Panc1 (cell line): Measurements from ENCODE around the gene SMIM8. TPM values are rescaled to one million over a fixed set of nuclear protein-coding genes. Genes with fewer than 3 reads are reported as not detected.

Experiments used
- ATAC-seq: fragments of 200-7000 bp; cut with Tn5 transposase; 2 replicates; pipeline ENCODE4 v1.9.1; 2020; ENCODE audit warnings: mild to moderate bottlenecking, moderate library complexity
- BruUV-seq: library from RNA; stranded (reverse); fragments of 400-500 nt; replicated peaks from 2 replicates; lab custom pipeline; 2021; lab: Mats Ljungman, UMichigan
- CTCF ChIA-PET: fragments of 300-600 bp; sonication (Branson Sonifier 250); formaldehyde crosslinking; loops from one replicate; lab custom pipeline; 2022; ENCODE audit warnings: antibody characterized with exemption; lab: Charles Lee
- POLR2A ChIA-PET: fragments of 300-600 bp; sonication (Branson Sonifier 250); formaldehyde crosslinking; loops from one replicate; lab custom pipeline; 2022; ENCODE audit warnings: antibody characterized with exemption; lab: Charles Lee
- DNase-seq: peaks from one replicate; pipeline ENCODE4 v3.0.0-alpha.2; 2010; ENCODE audit warnings: low read depth, low spot score
- H3K27ac ChIP-seq: 2 replicates; pipeline ENCODE4 v1.5.1; 2011; ENCODE audit warnings: mild to moderate bottlenecking, low read length, inconsistent platforms
- H3K27me3 ChIP-seq: fragments of 200-500 bp; sonication (Bioruptor generic); 2 replicates; pipeline ENCODE4 v1.6.0; 2014; ENCODE audit warnings: low read length, inconsistent platforms; ENCODE audit not compliant: control insufficient read depth, insufficient read depth
- H3K36me3 ChIP-seq: fragments of 200-500 bp; sonication (Bioruptor generic); 2 replicates; pipeline ENCODE4 v1.5.1; 2014; ENCODE audit warnings: inconsistent platforms, mild to moderate bottlenecking, low read length, moderate library complexity; ENCODE audit not compliant: control insufficient read depth, insufficient read depth
- H3K4me1 ChIP-seq: 2 replicates; pipeline ENCODE4 v1.5.1; 2011; ENCODE audit warnings: inconsistent platforms, mild to moderate bottlenecking, low read length, moderate library complexity; ENCODE audit not compliant: control insufficient read depth, insufficient read depth
- H3K4me3 ChIP-seq, 2 experiments: 2 replicates each; pipeline ENCODE4 v1.5.1; 2011 to 2012; ENCODE audit warnings: low read depth in 2 of 2, low read length in 2 of 2, mild to moderate bottlenecking in 2 of 2, inconsistent platforms in 1 of 2, moderate library complexity in 1 of 2
- H3K9me3 ChIP-seq: fragments of 200-500 bp; sonication (Bioruptor generic); 2 replicates; pipeline ENCODE4 v1.5.1; 2014; ENCODE audit warnings: low read depth, mild to moderate bottlenecking, inconsistent platforms, low read length, moderate library complexity; ENCODE audit not compliant: control insufficient read depth, insufficient read depth
- POLR2AphosphoS5 ChIP-seq: IDR thresholded peaks from 2 replicates; pipeline ENCODE4 v1.6.1; 2012; ENCODE audit warnings: mild to moderate bottlenecking, low read depth, low read length, moderate library complexity
- SIN3A ChIP-seq: IDR thresholded peaks from 2 replicates; pipeline ENCODE4 v1.6.1; 2012; ENCODE audit warnings: low read depth, mild to moderate bottlenecking, low read length, moderate library complexity, borderline replicate concordance; ENCODE audit not compliant: insufficient read depth
- TCF7L2 ChIP-seq: IDR thresholded peaks from 2 replicates; pipeline ENCODE4 v1.6.1; 2011; ENCODE audit warnings: mild to moderate bottlenecking, low read depth, low read length, inconsistent platforms
- in situ Hi-C: cut with HindIII; loops from 2 replicates; pipeline ENCODE4 v1.10.0; 2016; ENCODE audit warnings: low sequenced_read_pairs, low pct_unique_long_range_greater_than_20kb
- intact Hi-C: fragments of 100-400 bp; cut with micrococcal nuclease; formaldehyde crosslinking; loops from one replicate; pipeline ENCODE4 v1.10.0; 2022; ENCODE audit not compliant: unreplicated experiment
- total RNA-seq: library from RNA; stranded (reverse); gene quantifications from one replicate; pipeline ENCODE4 v1.2.1, GENCODE V29; 2021; ENCODE audit not compliant: unreplicated experiment
- TF ChIP-seq, protein P1 (sequence below): fragments of 450-650 bp; IDR thresholded peaks from 2 replicates; pipeline ENCODE4 v1.5.1; 2017; ENCODE audit warnings: mild to moderate bottlenecking
- TF ChIP-seq, protein P2 (sequence below), 2 experiments: IDR thresholded peaks; 2 replicates each; pipeline ENCODE4 v1.6.1; 2011 to 2012; ENCODE audit warnings: low read depth in 2 of 2, control low read depth in 1 of 2, low read length in 1 of 2, mild to moderate bottlenecking in 1 of 2, moderate library complexity in 1 of 2; ENCODE audit not compliant: insufficient read depth in 1 of 2

SMIM8 gene
- total RNA-seq, 1 experiment from 2014 or later, result 6.7 TPM

- H3K27me3 ChIP-seq, result no peaks in the 10 kb centered on the region
- in situ Hi-C loops (no loop called here), intact Hi-C loops (loop anchor here (5.0 kb wide), 1 partner anchor 116 kb away; no protein-coding TSS in a partner anchor)
- DNase-seq (no peak), ATAC-seq (0 out of 2 replicates have a peak, but pooled peaks have one; percentile 31)
- no peaks in the 10 kb centered on the region for H3K36me3 ChIP-seq
- H3K4me3 ChIP-seq, result no peak overlapping the region
- no peaks in the 10 kb centered on the region for H3K9me3 ChIP-seq
- H3K4me1 ChIP-seq, result no peaks in the 10 kb centered on the region
- TF ChIP-seq, protein P1, sequence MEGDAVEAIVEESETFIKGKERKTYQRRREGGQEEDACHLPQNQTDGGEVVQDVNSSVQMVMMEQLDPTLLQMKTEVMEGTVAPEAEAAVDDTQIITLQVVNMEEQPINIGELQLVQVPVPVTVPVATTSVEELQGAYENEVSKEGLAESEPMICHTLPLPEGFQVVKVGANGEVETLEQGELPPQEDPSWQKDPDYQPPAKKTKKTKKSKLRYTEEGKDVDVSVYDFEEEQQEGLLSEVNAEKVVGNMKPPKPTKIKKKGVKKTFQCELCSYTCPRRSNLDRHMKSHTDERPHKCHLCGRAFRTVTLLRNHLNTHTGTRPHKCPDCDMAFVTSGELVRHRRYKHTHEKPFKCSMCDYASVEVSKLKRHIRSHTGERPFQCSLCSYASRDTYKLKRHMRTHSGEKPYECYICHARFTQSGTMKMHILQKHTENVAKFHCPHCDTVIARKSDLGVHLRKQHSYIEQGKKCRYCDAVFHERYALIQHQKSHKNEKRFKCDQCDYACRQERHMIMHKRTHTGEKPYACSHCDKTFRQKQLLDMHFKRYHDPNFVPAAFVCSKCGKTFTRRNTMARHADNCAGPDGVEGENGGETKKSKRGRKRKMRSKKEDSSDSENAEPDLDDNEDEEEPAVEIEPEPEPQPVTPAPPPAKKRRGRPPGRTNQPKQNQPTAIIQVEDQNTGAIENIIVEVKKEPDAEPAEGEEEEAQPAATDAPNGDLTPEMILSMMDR, result no peak
- TF ChIP-seq TCF7L2, result no peak
- TF ChIP-seq POLR2AphosphoS5, result no peak
- TF ChIP-seq, protein P2, sequence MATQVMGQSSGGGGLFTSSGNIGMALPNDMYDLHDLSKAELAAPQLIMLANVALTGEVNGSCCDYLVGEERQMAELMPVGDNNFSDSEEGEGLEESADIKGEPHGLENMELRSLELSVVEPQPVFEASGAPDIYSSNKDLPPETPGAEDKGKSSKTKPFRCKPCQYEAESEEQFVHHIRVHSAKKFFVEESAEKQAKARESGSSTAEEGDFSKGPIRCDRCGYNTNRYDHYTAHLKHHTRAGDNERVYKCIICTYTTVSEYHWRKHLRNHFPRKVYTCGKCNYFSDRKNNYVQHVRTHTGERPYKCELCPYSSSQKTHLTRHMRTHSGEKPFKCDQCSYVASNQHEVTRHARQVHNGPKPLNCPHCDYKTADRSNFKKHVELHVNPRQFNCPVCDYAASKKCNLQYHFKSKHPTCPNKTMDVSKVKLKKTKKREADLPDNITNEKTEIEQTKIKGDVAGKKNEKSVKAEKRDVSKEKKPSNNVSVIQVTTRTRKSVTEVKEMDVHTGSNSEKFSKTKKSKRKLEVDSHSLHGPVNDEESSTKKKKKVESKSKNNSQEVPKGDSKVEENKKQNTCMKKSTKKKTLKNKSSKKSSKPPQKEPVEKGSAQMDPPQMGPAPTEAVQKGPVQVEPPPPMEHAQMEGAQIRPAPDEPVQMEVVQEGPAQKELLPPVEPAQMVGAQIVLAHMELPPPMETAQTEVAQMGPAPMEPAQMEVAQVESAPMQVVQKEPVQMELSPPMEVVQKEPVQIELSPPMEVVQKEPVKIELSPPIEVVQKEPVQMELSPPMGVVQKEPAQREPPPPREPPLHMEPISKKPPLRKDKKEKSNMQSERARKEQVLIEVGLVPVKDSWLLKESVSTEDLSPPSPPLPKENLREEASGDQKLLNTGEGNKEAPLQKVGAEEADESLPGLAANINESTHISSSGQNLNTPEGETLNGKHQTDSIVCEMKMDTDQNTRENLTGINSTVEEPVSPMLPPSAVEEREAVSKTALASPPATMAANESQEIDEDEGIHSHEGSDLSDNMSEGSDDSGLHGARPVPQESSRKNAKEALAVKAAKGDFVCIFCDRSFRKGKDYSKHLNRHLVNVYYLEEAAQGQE (IDR thresholded peaks at IDR 0.05; ENCODE audit: insufficient read depth in 1 of 2, low read depth in 2 of 2, low read length in 1 of 2), result no peak
- TF ChIP-seq SIN3A, result no peak
- POLR2A ChIA-PET, result no interaction called here
- CTCF ChIA-PET, result interaction anchor here (1.1 to 1.6 kb wide), 2 partner anchors 117 to 209 kb away, joined by 4 read pairs; no protein-coding TSS in a partner anchor
- no TSS peak for BruUV-seq
- no peak overlapping the region for H3K27ac ChIP-seq
Measured at GRCh38 chr6:87276624-87277023, 45.8 kb upstream of the SMIM8 start.

- intact Hi-C loops, result loop anchor here (5.0 kb wide), 1 partner anchor 115 kb away; no protein-coding TSS in a partner anchor
- Histone ChIP-seq H3K36me3 (no peaks in the 10 kb centered on the region), H3K4me3 (no peak overlapping the region), H3K9me3 (no peaks in the 10 kb centered on the region), H3K27me3 (no peaks in the 10 kb centered on the region), H3K4me1 (no peaks in the 10 kb centered on the region), H3K27ac (no peak overlapping the region)
- DNase-seq, result no peak
- in situ Hi-C loops, result no loop called here
- CTCF ChIA-PET, result interaction anchor here (1.1 to 1.6 kb wide), 2 partner anchors 116 to 210 kb away, joined by 4 read pairs; no protein-coding TSS in a partner anchor
- POLR2A ChIA-PET, result no interaction called here
- no peak for TF ChIP-seq SIN3A
- TF ChIP-seq, protein P1, result peak; percentile 62; the same call in 1 of the 2 replicates
- no peak for TF ChIP-seq POLR2AphosphoS5
- ATAC-seq, result peak; percentile 84
- BruUV-seq, result no TSS peak
Measured at GRCh38 chr6:87277123-87277522, 45.3 kb upstream of the SMIM8 start.
